GM11168 (cell line): ENCODE measurements around the gene SF3A2.

Experiments
- in situ Hi-C: fragments of 300-500 bp; cut with MboI; formaldehyde crosslinking; loops from one replicate; pipeline ENCODE4 v1.12.0; 2022; ENCODE audit warnings: low sequenced_read_pairs; ENCODE audit not compliant: unreplicated experiment

The SF3A2 gene

DNA sequence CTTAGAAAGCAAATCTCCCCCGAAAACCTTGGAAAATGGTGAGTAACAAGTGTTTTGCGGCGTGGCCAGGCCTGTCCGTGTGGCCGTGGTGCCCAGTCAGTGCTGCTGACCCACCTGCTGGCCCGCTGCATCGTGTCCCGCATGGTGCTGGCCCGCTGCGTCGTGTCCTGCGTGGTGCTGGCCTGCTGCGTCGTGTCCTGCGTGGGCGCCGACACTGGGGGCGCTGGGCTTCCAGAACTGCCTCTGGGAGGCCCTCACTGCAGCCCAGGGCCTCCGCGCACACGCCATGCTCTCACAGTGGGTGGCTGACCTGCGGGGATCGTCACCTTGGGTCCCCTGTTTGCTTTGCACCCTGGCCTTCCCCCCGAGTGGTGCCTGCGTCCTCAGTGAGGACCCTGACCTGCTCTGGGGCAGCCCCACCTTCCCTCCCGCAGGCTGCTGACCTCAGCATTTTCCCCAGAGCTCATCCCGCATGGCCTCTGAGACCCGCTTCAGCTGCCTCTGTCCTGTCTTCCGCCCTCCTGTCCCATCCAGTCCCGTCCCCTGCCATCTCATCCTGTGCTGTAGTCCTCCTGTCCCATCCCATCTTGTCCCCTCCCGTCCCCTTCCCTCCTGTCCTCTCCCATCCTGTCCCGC is 11.1 kb upstream of the SF3A2 start:
- in situ Hi-C loops: no loop called here

DNA sequence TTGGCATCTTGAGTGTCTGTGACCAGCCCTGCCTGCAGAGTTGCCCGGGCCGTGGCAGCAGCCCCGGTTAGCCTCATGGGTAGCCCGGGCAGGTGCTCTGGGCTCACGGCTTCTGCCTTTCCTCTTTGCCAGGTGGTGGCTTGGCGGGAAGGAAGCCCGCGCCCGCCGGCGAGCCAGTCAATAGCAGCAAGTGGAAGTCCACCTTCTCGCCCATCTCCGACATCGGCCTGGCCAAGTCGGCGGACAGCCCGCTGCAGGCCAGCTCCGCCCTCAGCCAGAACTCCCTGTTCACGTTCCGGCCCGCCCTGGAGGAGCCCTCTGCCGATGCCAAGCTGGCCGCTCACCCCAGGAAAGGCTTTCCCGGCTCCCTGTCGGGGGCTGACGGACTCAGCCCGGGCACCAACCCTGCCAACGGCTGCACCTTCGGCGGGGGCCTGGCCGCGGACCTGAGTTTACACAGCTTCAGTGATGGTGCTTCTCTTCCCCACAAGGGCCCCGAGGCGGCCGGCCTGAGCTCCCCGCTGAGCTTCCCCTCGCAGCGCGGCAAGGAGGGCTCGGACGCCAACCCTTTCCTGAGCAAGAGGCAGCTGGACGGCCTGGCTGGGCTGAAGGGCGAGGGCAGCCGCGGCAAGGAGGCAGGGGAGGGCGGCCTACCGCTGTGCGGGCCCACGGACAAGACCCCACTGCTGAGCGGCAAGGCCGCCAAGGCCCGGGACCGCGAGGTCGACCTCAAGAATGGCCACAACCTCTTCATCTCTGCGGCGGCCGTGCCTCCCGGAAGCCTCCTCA is 10.4 kb upstream of the SF3A2 start:
- in situ Hi-C loops: no loop called here

DNA sequence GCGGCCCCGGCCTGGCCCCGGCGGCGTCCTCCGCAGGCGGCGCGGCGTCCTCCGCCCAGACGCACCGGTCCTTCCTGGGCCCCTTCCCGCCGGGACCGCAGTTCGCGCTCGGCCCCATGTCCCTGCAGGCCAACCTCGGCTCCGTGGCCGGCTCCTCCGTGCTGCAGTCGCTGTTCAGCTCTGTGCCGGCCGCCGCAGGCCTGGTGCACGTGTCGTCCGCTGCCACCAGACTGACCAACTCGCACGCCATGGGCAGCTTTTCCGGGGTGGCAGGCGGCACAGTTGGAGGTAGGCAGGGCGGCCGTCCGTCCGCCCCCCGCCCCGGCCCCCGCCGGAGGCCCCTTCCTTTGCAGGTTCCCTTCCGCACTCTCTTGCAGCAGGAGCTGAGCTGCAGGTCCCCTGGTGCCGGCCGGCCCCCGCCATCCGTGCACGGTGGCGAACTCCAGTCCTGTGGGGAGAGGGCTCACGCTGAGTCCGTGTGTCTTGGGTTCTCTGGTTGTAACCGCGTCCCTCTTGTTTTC is 9.7 kb upstream of the SF3A2 start:
- in situ Hi-C loops: no loop called here

DNA sequence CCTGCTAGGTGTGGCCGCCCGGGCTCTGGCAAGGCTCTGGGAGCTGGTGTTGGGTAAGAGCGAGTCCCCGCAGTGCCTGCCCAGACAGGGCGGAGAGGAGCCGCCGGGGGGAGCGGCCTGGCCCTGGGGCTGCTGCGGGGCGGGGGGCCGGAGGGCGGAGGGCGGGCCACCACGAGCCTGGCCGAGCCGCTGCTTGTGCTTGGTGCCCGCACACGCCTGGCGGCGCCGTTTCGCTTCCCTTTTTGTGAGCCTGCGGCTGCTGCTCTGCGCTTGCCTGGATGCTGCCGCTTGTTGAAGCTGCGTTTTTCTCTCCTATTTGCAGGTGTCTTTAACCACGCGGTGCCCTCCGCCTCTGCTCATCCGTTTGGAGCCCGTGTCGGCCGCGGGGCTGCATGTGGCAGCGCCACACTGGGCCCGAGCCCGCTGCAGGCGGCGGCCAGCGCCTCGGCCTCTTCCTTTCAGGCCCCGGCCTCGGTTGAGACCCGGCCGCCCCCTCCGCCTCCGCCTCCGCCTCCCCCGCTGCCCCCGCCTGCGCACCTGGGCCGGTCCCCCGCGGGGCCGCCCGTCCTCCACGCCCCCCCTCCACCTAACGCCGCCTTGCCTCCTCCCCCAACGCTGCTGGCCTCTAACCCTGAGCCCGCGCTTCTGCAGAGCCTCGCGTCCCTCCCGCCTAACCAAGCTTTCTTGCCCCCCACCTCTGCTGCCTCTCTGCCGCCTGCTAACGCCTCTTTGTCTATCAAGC is 9.0 kb upstream of the SF3A2 start:
- in situ Hi-C loops: no loop called here

DNA sequence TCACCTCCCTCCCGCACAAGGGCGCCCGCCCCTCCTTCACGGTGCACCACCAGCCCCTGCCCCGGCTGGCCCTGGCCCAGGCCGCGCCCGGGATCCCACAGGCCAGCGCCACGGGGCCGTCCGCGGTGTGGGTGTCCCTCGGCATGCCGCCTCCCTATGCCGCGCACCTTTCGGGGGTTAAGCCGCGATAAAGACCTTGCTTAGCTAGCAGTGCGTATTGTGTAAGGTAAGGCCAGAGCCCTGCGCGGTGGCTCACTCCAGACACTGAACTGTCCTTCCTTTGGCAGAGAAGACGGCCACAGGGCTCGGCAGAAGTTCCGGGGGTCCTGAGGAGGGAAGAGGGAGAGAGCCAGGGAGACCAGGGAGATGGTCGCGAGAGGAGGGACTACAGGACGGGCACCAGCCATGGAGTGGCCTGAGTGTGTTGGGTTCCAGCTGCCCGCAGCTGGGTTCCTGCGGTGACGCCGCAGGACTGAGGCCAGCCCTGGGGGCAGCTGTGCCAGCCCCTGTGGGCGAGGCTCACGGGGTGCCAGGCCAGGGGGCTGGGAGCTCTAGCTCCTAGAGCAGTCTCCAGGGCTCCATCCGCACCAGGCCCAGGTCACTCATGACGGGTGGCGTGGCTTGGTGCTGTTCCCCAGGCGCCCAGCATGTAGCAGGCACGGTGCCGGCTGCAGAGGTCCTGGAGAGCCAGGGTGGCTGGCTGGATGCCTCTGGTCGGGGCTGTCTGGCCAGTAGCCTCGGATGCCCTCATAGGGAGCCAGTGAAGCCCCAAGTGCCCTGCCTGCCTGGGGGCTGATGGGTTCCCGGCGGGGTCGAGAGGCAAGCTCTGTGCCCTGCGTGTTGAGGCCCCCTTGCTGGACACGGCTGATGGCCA is 8.2 kb upstream of the SF3A2 start:
- in situ Hi-C loops: no loop called here

DNA sequence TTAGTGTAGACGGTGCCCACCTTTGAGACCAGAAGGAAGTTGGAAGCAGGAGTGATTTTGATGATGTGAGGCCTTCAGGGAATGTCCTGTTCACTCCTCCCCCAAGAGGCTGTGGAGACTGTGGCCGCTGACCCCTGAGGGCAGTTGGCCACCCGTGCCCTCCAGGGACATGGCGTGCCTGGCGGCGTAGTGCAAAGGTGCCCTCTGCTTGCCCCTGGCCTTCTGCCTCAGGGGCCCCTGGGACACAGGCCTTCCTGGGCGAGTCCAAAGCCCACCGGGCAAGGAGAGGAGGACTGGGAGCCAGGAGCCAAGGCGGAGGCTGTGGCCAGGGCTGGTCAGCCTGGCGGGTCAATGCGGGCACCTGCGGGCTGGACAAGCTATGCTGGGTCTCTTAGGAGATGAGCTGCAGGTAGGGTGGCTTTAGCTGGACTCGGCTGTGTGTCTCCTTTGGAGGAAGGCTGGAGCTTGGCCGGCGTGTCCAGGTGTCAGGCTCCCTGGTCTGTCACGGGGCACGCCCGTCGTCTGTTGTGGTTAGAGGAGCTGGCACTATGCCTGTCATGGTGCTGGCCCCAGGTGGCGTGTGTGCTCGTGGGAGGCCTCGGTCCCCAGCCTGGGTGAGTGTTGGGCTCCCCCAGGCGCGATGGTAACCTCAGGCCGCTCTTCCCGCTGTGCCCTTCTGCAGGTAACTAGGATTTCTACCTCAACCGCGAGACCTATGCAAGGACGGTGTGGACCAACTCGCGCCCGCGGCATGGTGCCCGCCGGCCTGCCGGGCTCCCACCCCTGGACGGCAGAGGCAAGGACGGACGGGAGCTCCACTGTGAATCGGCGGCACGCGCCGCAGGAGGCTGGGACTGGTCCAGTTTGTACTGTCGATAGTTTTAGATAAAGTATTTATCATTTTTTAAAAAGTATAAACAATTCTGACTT is 7.3 kb upstream of the SF3A2 start:
- in situ Hi-C loops: no loop called here

DNA sequence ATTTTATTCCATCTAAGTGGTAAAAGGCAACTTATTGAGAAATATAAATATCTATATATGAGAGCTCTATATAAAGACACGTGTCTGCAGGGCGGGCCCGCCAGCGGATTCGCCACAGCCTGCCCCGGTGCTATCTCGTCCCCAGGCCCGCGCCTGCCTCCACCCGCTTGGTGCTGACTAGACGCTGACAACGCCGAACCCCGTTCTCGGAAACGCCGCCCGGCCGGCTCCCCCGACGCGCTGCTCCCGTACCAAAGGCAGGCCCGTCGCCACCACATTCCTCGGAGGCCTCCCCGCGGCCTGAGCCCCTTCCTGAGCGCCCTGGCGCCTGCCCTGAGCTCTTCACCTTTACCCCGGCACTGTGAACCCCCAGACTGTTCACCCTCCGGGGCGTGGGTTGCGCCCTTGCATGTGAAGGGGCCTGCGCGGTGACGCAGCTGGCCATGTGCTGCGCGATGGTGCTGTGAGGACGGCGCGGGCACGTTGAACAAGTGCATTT is 6.5 kb upstream of the SF3A2 start:
- in situ Hi-C loops: no loop called here

DNA sequence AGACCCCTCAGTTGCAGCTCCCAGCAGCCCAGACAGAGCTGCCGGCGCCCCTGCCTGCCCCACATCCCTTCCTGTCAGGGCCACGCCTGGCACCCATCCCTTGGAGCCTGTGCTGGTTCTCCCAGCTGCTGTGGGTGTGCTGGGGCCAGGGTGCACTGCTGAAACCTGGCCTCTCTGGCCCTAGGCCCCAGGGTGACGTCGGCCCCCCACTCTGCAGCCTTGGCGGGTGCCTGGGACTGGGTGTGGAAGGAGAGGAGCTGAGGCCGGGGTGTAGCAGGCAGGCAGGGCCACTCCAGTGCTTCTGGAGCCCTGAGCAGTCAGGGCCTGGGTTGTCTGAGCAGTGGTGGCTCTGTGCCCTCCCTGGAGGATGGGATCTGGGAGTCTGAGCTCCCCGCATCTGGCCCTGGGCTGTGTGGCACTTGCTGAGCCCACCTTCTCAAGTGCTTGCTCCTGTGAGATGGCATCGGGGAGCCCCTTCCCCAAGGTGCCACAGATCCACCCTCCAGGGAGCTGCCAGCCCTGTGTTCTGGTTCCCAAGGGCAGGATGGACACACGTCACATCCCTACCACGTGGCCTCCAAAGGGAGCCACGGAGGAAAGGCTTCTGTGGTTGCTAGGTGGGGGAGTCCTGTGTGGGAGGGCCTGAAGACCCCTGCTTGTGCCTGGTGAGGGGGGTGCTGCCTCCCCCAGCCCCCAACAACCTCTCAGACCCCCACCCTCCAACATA is 5.7 kb upstream of the SF3A2 start:
- in situ Hi-C loops: no loop called here

DNA sequence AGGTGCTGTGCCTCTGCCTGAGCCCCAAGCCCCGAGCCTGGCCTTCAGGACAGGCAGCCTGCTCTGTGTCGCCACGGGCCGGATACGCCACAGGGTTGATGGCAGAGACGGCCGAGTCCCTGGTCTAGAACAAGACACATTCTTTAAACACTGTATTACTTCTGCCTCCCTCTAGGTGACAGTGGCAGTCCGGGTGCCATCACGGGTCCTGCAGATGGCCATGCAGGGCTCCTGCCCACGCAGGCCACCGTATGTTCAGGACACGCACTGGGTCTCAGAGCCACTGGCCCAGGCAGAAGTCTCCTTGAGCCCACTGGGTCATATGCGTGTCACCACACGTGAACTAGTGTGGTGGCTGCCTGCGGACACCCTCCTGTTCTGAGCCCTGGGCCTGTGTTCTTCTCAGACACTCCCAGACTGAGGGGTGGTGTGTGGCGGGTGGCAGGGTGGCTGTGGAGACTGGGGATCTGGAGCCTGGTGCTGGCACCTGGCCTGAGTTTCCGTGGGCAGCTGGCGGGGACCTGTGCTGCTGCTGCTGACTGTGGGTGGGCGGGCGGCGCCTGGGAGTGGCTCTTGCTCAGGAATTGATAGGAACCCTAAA is 4.9 kb upstream of the SF3A2 start:
- in situ Hi-C loops: no loop called here

DNA sequence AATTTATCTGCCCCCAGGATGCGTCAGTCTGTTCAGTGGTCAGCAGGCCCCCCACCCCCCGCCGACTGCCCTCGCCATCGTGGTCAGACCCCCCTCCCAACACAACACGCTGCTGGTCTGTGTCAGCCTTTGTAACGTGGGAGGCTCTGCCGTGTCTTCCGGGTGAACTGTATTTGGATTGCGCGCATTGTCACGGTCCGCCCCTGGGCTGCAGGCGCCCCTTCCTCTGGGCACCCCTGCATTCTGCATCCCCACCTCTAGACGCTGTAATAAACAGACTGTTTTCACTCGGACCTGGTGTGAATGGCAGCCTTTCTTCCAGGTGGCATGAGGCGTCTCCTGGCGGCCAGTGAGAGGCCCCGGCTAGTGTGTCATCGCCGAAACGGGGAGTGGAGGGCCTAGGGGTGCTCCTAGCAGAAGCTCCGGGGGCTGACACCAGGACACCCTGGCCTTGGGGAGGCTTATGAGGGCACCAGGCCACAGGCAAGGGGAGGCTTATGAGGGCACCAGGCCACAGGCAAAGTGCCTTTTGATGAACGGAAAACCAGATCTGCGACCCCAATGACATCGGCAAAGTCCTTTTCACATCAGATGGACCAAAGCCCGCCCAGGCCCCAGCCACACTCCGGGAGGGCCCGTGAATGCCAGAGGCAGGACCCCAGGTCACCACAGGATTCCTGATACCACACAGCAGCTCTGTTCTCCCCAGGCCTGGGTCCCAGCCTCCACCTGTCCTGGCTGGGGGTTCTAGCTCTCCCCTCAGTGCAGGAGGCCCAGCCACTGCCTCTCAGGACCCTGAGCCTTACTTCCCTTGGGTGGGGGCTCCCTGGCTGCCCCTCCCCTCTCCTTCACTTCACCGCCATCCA is 4.1 kb upstream of the SF3A2 start:
- in situ Hi-C loops: no loop called here

DNA sequence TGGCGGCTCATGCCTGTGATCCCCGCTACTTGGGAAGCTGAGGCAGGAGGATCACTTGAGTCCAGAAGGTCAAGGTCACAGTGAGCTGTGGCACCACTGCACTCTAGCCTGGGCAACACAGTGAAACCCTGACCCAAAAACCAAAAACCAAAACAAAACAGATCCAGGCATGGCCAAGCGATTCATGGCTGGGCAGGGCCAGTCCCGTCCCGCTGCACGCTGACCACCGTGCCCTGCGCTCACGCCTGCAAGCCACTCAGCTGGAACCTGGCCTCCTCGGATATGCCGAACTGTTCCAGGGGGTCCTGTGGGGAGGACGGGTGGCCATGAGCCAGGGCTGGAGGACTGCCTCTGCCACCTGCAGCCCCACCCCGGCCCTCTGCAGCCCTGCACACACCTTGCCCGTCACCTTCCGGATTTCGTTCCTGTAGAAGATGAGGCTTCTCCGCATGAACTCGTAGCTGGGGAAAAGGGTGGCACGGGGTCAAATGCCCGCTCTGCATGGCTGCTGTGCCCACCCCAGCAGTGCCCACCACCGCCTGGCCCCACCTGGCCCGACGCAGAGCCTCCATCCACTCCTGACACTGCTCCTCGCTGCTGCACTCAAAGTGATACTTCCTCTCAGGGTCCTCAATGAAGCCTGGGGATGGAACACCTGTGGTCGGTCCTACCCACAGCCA is 2.9 kb upstream of the SF3A2 start:
- in situ Hi-C loops: no loop called here

DNA sequence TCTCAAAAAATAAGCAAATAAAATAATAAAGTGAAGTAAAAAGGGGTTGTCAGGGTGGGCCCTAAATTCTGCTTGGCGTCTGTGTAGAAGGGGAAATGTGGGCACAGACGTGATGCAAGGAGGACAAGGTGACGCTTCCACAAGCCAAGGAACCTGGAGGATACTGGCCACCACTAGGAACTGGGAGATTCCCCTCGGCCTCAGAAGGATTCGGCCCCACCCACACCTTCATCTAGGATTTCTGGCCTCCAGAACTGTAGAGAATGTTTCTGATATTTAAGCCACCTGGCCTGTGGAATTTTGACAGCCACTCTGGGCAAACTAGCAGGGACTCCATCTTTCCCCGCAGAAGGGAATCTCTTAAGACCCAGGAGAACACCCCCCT is 1.6 kb upstream of the SF3A2 start:
- in situ Hi-C loops: no loop called here

DNA sequence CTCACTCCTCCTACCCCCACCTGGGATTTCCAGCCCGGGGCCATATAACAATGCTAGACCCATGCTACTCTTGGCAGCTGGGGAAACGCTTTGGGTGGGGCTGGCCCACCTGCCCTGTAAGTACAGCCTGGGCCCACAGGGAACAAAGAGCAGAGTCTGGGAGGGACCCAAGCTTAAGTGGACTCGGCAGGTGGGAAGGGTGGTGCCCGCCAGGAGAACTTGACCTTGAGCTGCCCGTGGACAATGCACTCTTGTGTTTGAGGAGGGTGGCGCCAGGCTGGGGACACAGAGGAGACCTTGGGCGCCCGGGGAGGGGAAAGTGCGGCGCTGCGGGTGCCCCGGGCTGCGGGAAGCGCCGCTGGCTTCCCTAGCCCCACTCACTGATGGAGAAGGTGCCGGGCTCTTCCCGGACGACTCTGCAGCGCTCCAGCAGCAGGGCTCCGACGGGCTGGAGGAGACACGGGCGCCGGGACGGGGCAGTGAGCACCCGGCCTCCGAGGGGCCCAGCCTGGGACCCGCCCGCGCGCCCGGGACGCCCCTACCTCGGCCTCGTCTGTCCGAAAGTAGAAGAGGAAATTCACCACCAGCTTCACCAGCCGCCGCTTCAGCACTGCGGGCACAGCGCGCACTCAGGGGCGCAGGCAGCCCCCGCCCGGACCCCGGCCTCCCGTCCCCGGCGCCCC is 1.1 kb upstream of the SF3A2 start:
- in situ Hi-C loops: no loop called here

DNA sequence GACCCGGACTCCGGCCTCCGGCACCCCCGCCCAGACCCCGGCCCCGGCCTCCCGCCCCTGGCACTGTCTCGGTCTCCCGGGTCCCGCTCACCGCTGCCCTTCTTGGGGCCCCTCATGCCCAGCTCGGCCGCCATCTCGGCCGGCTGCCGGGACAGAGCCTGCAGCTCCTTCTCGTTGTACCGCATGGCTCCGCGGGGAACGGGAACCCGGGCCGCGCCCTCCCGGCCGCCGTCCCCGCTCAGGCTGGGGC is 635 bp upstream of the SF3A2 start:
- in situ Hi-C loops: no loop called here

DNA sequence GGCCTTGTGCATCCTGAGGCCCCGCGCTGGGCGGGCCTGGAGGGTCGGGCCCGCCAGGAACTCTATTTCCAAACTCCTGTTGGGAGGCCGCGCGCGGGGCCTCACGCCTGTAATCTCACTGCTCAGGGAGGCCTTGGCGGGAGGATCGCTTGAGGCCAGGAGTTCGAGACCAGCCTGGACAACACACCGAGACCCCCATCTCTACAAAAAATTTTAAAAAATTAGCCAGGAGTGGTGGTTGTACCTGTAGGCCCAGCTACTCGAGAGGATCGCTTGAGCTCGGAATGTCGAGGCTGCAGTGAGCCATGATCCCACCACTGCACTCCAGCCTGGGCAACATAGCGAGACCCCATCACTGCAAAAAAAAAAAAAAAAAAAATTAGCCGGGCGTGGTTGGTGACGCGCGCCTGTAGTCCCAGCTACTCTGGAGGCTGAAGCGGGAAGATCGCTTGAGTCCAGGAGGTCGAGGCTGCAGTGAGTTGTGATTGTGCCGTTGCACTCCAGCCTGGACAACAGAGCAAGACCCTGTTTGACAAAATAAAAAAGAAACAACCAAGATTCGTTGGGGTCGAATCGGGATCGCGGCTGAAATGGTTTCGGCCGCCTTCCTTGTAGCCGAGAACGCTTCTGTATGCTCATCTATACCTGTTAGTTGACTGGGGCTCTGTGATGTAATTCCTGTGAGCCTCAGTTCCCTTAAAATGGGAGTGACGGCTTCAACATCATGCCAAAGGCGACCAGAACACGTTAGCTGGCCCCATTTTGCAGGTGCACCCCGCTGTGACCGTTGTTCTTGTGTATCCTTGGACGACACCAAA is 636 bp downstream of the SF3A2 start:
- in situ Hi-C loops: no loop called here

DNA sequence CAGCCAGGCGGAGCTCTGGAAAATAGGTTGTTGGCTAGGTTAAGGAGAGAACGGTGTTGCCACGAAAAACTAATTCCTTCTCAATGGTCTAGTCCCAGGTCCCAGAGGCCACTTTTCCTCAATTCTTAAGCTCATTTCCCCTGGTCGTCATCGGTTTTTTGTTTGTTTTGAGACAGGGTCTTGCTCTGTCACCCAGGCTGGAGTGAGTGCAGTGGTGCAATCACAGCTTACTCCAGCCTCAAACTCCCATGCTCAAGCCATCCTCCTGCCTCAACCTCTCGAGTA is 1.2 kb downstream of the SF3A2 start:
- in situ Hi-C loops: no loop called here
